Osteoblast (primary cell): Measurements from ENCODE around the gene PRR5. TPM values are rescaled to one million over a fixed set of nuclear protein-coding genes. Genes with fewer than 3 reads are reported as not detected.

Experiments used
- DNase-seq: peaks from one replicate; pipeline ENCODE4 v3.0.0; 2011; ENCODE audit warnings: low spot score, mixed read lengths; ENCODE audit not compliant: insufficient read length; ENCODE audit errors: missing footprints
- H2AFZ ChIP-seq: 2 replicates; pipeline ENCODE4 v1.6.0; 2011; ENCODE audit warnings: mild to moderate bottlenecking, low read length
- H3K27ac ChIP-seq: 2 replicates; pipeline ENCODE4 v1.5.1; 2011; ENCODE audit warnings: mild to moderate bottlenecking, low read depth, low read length, moderate library complexity
- H3K27me3 ChIP-seq: 2 replicates; pipeline ENCODE4 v1.6.0; 2012; ENCODE audit warnings: mild to moderate bottlenecking, control low read depth, inconsistent platforms, low read length, moderate library complexity; ENCODE audit not compliant: insufficient read depth
- H3K36me3 ChIP-seq: 2 replicates; pipeline ENCODE4 v1.5.1; 2011; ENCODE audit warnings: mild to moderate bottlenecking, low read length, control low read depth, moderate library complexity; ENCODE audit not compliant: insufficient read depth
- H3K4me1 ChIP-seq: 2 replicates; pipeline ENCODE4 v1.5.1; 2011; ENCODE audit warnings: mild to moderate bottlenecking, low read length, control low read depth, moderate library complexity; ENCODE audit not compliant: insufficient read depth
- H3K4me2 ChIP-seq: 2 replicates; pipeline ENCODE4 v1.6.0; 2011; ENCODE audit warnings: mild to moderate bottlenecking, low read length; ENCODE audit not compliant: insufficient read depth
- H3K4me3 ChIP-seq: fragments of 200-600 bp; sonication (generic); 3 replicates; pipeline ENCODE4 v1.5.1; 2012; ENCODE audit warnings: mild to moderate bottlenecking, low read length, inconsistent platforms; ENCODE audit not compliant: insufficient read depth
- H3K79me2 ChIP-seq: 2 replicates; pipeline ENCODE4 v1.6.0; 2012; ENCODE audit warnings: mild to moderate bottlenecking, low read length, control low read depth, inconsistent platforms; ENCODE audit not compliant: insufficient read depth
- H3K9me3 ChIP-seq: 2 replicates; pipeline ENCODE4 v1.5.1; 2011; ENCODE audit warnings: low read depth, low read length, control low read depth
- H4K20me1 ChIP-seq: 2 replicates; pipeline ENCODE4 v1.6.0; 2012; ENCODE audit warnings: mild to moderate bottlenecking, low read length, control low read depth; ENCODE audit not compliant: insufficient read depth
- total RNA-seq: library from RNA; depleted of rRNA; stranded (reverse); fragments of >200 nt; gene quantifications from 2 replicates; pipeline ENCODE4 v1.2.3, GENCODE V29; 2012
- TF ChIP-seq, protein P1 (sequence below): IDR thresholded peaks from 2 replicates; pipeline ENCODE4 v1.5.1; 2011; ENCODE audit warnings: mild to moderate bottlenecking, low read depth, low read length, moderate library complexity; ENCODE audit errors: extremely low read depth

The PRR5 gene
- total RNA-seq, 1 donor: 14.8 TPM

DNA sequence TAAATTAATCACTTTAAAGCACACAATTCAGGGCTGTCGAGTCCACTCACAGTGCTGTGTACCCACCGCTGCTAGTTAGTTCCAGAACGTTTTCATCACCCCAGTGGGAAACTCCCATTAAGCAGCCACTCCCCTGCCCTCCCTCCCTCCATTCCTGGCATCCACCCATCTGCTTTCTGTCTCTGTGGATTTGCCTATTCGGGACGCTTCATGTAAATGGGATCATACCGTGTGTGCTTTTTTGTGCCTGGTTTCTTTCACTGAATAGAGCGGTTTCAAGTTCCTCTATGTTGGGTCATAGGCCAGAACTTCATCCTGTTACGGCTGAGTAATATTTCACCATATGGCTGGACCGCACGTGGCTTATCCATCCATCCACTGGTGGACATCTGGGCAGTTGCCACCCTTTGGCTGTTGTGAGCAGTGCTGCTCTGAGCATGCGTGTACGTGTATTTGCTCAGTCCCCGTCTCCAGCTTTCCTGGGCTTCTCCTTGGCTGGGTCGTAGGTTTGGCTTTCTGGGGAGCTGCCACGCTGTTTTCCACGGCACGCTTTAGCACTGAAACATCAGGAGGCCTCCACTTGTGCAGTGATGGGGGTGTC is 80.5 kb downstream of the PRR5 start:
- TF ChIP-seq, protein P1, sequence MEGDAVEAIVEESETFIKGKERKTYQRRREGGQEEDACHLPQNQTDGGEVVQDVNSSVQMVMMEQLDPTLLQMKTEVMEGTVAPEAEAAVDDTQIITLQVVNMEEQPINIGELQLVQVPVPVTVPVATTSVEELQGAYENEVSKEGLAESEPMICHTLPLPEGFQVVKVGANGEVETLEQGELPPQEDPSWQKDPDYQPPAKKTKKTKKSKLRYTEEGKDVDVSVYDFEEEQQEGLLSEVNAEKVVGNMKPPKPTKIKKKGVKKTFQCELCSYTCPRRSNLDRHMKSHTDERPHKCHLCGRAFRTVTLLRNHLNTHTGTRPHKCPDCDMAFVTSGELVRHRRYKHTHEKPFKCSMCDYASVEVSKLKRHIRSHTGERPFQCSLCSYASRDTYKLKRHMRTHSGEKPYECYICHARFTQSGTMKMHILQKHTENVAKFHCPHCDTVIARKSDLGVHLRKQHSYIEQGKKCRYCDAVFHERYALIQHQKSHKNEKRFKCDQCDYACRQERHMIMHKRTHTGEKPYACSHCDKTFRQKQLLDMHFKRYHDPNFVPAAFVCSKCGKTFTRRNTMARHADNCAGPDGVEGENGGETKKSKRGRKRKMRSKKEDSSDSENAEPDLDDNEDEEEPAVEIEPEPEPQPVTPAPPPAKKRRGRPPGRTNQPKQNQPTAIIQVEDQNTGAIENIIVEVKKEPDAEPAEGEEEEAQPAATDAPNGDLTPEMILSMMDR: no peak
- Histone ChIP-seq H3K4me2 (no peak overlapping the region), H3K9me3 (no peaks in the 10 kb centered on the region), H3K79me2 (no peaks in the 10 kb centered on the region), H3K27me3 (no peaks in the 10 kb centered on the region), H3K36me3 (no peaks in the 10 kb centered on the region), H2AFZ (no peak overlapping the region), H3K4me3 (no peak overlapping the region), H4K20me1 (no peaks in the 10 kb centered on the region), H3K27ac (no peak overlapping the region), H3K4me1 (no peaks in the 10 kb centered on the region)
- DNase-seq: peak; percentile 6

DNA sequence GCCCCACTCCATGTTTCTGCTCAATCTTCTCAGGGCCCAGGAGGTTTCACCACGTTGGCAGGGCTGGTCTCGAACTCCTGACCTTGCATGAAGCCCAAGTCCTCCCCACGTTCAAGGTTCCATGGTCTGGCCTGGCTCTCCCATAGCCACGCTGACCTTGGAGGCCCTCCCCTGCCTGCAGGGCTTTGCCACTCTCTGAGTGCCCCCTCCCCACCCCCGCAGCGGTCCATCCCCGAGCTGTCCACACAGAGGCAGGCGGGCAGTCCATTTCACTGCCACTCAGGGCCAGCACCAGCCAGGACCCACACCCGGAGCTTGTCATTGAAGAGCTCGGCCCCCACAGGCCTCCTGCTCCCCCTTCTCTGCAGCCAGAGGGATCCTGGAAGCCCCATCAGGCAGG is 81.1 kb downstream of the PRR5 start:
- Histone ChIP-seq H3K4me1 (no peaks in the 10 kb centered on the region), H3K9me3 (no peaks in the 10 kb centered on the region), H3K27ac (no peak overlapping the region), H4K20me1 (no peaks in the 10 kb centered on the region), H3K79me2 (no peaks in the 10 kb centered on the region), H3K4me3 (no peak overlapping the region), H2AFZ (no peak overlapping the region), H3K4me2 (no peak overlapping the region), H3K36me3 (no peaks in the 10 kb centered on the region), H3K27me3 (no peaks in the 10 kb centered on the region)
- no peak for DNase-seq
- TF ChIP-seq, protein P1: no peak

DNA sequence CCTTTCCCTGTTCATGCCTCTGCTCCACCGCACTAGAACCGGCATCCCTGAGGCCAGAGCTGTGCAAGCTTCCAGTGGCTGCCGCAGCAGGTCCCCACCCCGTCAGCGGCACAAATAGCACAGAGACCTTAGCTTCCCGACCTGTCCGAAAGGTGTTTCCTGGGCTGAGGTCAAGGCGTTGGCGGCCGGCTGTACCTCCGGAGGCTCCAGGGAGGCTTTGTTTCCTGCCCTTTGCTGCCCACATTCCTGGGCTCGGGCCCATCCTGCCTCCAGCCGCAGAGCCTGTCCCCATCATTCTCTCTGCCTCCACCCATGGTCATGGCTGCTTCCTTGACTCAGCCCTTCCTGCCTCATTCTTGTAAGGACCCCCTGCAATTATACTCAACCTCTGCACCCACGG is 81.6 kb downstream of the PRR5 start:
- Histone ChIP-seq H3K27me3 (no peaks in the 10 kb centered on the region), H3K4me3 (no peak overlapping the region), H2AFZ (no peak overlapping the region), H3K9me3 (no peaks in the 10 kb centered on the region), H3K79me2 (no peaks in the 10 kb centered on the region), H3K36me3 (no peaks in the 10 kb centered on the region), H3K4me2 (no peak overlapping the region), H3K27ac (no peak overlapping the region), H4K20me1 (no peaks in the 10 kb centered on the region), H3K4me1 (no peaks in the 10 kb centered on the region)
- TF ChIP-seq, protein P1: no peak
- DNase-seq: peak; percentile 21

DNA sequence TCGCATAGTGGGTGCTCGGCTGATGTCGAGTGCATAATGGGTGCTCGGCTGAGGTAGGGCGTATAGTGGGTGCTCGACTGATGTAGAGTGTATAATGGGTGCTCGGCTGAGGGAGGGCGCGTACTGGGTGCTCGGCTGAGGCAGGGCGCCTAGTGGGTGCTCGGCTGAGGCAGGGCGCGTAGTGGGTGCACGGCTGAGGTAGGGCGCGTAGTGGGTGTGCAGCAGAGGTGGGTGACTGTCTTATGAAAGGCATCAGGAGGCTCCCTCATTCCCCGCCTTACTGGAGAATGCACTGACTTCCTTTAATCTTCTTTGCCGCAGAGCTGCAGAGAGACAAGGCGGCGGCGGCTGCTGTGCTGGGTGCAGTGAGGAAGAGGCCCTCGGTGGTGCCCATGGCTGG is 84.1 kb downstream of the PRR5 start:
- Histone ChIP-seq H3K4me3 (no peak overlapping the region), H3K4me1 (no peaks in the 10 kb centered on the region), H4K20me1 (no peaks in the 10 kb centered on the region), H3K36me3 (no peaks in the 10 kb centered on the region), H3K27me3 (no peaks in the 10 kb centered on the region), H3K79me2 (no peaks in the 10 kb centered on the region), H3K4me2 (no peak overlapping the region), H3K27ac (no peak overlapping the region), H3K9me3 (no peaks in the 10 kb centered on the region), H2AFZ (no peak overlapping the region)
- TF ChIP-seq, protein P1: no peak
- DNase-seq: no peak
